Right renal pelvis (tissue), 4 donors: Measurements from ENCODE around the gene ZIC5. TPM values are rescaled to one million over a fixed set of nuclear protein-coding genes. Genes with fewer than 3 reads are reported as not detected.

Source experiments
- DNase-seq, 4 donors: peaks; one replicate each; pipeline ENCODE4 v3.0.0-alpha.2; 2013; ENCODE audit warnings: low read depth in 4 of 4, low spot score in 3 of 4, missing footprints in 1 of 4
- polyA plus RNA-seq, 4 donors: library from polyadenylated mRNA; unstranded; fragments of 120-200 nt; gene quantifications; one replicate each; pipeline ENCODE4 v1.2.1, GENCODE V29; 2013; ENCODE audit not compliant: insufficient read length in 4 of 4

Gene ZIC5
- polyA plus RNA-seq: under 1 TPM; 0.01 to 0.19 (median 0.07) TPM

DNA sequence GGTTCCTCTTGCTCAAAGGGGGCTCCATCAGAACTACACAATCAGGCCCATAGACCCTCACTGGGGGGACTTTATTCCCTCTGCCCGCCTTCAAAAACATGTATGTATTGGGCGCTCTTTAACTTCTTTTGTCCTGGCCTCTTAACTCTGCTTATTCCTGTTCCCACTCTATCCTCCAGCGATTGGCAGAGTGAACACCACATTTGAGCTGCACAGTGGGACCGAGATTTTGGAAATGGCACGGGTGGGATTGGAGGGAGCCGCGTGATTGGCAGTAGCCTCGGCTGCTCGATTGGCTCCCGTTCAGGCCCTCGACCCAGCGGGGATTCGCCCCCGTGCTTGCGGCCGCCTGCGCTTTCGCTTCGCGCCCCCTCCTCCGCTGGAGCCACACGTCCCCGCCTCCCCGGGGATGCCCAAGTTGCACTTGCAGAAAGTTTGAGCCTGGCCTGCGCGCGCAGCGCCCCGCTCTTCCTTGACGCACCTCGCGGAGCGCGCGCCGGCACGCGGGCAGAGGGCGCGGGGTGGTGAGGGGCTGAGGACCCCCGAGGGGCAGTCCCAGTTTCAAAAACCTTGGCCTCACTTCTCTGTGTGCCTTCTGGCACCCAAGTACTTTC lies at the start of gene ZIC5:
ZIC5 (minus strand) TSS at position 192 of the 614 bp plus-strand sequence; CDS start at position 28, 164 bp downstream.
- DNase-seq: no peak

DNA sequence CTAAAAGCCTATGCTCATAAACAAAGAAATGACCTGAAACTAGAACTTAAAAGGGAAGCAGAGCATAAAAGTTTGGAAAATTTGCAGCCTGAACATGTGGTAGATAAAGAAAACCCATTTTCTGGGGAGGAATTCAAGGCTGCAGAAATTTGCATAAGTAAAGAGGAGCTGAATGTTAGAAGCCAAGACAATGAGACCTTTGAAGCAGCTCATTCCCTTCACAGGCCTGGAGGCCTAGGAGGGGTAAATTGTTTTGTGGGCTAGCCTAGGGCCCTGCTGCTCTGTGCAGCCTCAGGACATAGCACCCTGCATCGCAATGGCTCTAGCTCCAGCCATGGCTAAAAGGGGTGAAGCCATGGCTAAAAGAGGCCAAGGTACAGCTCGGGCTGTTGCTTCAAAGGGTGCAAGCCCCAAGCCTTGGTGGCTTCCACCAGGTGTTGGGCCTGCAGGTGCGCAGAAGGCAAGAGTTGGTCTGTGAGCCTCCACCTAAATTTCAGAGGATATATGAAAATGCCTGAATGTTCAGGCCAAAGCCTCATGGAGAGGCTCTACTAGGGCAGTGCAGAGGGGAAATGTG lies 48.3 kb upstream of the ZIC5 start:
- DNase-seq: no peak

DNA sequence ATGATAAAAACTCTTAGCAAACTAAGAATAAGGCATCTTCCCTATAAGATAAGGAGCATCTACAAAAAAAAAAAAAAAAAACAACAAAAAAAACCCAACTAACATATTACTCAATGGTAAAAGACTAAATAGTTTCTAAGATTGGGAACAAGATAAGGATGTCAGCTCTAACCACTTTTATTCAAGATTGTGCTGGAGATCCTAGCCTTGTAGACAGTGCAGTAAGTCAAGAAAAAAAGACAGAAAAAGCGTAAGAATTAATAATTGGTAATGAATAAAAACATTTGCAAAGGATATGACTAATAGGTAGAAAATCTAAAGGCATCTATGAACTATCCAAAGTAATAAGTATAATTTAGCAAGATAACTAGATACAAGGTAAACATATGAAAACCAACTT lies 43.1 kb upstream of the ZIC5 start:
- DNase-seq: no peak

DNA sequence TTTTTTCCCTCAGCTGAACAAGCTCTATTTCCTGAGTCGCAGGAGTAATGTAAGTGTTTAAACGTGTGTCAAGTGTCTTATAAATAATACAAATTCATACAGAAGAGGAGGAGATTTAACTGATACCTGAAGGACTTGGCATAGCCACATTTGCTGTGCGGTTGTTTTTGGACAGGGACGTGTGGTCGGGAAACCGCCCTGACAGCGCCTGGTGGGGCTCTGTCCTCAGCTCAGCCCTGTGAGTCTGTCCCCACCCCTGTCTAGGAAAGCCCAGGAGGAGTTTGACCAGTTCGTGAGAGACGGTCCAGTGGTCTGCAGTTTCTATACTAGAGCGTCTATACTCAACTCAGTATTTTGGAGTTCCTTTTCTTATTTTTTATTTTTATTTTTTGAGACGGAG lies 26.7 kb upstream of the ZIC5 start:
- no peak for DNase-seq

DNA sequence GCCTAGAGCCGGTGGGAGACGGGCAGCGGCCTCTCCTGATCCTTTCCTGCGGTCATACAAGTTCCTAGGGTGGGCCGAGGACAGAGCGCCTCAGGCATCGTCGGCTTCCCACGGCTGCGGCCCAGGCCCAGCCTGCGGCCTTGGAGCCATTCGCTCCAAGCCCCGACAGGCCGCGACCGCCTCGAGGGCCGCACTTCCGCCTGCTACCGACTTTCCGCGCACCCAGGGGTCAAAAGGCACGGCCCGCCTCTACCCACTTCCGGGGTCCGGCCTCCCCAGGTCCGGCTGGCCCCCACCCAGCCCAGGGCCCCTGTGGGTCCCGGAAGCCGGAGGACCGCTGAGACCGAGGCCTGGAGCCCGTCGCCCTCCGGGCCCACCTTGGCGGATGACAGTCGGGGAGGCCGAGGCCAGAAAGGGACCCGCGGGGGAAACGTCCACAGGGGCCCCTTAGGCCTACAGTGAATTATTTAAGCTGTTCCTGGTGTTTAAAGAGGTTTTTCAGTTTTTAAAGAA lies 26.2 kb upstream of the ZIC5 start:
- DNase-seq: no peak

DNA sequence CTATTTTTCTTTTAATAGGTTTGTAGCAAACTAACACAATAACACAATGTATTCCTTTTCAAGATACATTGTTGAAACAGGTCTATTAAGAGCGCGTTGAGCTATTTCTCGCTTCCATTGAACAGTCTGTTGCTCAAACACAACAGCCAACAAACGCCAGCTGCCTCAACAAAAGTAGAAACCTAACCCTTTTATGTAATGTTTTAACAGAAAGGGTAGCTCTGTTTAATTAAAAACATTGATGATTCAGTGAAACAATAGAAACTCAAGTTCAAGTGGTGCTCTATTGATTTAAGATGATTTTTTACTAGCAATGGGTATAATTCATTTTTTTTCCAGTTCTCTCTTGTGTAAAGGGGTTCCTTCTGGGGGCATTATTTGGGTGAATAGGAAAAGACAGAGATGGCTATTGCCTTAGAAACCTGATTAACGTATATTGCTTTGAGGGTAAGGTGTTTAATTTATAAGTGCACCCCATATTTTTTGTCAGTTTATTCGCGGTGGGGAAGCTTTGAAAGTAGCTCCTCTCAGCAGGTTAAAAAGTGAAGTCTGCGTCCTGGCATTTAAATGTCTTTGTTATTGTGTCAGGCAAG lies 24.9 kb upstream of the ZIC5 start:
- DNase-seq: peak in 1 of 4 donors; percentile 15

DNA sequence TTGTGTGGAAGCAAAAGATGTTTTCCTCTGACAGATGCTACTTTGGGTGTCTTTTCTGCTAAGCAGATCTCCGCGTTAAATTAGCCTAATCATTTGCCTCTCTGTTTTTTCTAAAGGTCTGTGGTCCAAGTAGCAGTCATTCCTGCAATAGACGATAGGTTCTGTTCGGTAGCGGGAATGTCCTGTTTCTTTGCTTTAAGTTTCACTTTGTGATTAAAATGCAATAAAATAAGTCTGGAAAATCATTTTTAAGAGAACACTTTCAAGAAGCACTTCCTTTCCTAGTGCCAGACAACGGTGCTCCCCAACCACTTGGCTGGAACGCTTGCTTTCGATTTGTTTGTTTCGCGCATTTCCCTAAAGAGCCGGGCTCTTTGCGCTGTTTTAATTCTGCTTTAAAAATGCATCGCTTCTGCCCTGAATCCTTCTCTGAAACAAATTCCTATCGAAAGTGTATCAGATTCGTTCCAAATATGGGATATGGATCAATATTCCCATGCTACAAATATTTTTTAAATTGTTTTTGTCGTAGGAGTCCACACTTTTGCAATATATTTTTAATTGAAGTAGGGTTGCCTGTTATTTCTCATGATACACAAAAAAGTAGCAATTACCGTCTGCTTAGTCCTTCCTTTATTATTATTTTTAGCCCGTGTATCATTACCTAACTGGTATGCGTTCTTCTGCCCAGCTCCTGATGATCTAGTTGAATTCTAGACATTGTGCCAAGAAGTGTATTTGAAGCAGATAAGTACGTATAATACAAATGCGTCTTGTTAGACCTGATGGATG lies 24.2 kb upstream of the ZIC5 start:
- DNase-seq: peak in 1 of 4 donors; percentile 71

DNA sequence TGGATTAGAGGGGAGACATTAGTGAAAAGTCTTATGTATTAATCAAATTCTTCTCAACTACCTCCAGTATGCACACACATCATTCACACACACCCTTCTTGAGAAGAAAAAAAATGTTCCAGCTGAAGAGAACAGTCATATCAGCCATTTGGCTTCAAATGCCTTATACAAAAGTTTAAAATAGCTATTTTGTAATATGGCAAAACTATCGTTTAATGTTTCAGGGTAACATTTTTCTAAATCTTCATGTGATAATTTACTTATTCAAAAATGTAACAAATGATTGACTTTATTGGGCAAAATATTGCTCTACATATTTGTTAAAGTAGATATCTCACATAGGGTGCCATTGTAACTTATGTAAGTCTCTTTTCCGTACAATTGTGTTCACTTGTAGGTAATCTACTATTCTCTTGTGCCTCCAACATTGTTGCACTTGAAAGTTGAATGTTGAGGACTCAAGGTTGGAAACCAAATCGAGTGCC lies 23.6 kb upstream of the ZIC5 start:
- DNase-seq: no peak

DNA sequence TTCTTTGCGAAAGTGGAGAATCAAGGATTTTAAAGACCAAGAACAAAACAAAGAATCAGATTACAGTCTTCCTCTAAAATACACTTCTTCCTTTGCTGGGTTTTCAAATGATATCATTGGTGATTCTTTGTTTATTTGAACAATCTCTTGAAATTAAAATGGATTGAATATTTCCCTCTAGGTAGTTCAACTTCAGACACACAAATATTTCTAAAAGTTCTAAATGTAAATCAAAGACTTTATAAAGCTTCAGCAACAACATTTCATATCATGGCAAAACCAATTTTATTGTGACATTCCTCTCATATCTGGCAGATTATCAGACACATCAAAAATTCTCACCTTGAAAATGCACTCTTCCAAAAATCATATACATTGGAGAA lies 23.1 kb upstream of the ZIC5 start:
- peak in 1 of 4 donors; percentile 4 for DNase-seq

DNA sequence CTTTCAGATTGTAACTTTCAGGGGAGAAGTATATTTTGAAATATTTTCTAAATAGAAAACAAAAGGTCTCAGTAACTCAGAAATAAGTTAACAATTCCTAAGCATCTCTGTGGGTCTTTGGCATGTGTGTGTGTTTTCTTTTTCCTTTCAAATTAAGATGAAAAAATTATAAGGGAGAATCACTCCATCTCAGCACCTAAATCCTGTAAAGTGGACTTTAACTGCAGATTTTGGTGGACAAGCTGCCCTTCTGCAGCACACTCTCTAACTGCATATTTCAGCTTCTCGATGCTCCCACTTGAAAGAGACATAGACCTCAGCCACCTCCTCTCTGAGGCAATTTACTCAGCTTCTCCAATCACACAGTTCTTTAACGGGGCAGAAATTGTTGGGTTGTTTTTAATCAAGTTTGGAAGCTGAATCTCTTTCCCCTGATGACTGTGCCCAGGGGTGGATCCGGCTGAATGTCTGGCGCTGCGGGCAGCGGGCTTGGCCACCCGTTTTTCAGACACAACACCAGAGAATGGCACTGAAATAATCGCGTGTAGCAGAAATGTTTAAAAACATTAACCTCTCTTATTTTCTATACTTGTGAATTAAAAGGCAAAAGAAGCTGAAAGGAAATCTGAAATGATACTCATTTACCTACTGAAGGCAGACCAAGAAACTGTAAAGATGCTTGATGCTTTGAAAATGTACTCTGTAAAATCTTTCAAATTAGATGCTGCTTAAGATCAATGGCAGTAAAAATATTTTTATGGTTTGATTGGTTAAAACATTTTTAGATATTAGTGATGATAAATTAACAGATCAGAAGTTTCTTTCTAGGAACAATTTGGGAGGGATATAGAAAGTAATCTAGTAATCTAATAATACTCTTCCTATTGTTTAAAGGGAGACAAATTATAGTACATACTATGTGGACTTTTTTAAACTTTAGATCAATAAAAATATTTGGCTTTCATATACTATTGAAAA lies 22.4 kb upstream of the ZIC5 start:
- DNase-seq: peak in 1 of 4 donors; percentile 10

DNA sequence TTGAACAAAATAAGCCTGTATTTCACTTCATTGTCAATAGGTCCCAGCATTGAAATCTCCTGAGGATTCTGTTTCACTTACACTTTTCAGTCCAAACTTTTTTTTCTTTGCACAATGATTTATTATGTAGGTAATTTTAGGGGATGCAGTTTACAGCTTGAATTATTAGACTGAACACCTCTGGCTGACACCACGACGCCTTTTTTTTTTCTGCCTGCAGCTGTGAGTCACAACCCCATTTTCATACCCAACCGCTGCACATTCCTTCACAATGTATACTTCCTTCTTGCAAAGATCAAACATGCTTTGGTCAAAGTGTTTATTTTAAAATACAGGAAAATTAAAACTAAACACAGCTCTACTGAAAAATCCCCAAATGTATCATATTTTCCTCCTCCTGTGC lies 21.4 kb upstream of the ZIC5 start:
- peak in 1 of 4 donors; percentile 1 for DNase-seq

DNA sequence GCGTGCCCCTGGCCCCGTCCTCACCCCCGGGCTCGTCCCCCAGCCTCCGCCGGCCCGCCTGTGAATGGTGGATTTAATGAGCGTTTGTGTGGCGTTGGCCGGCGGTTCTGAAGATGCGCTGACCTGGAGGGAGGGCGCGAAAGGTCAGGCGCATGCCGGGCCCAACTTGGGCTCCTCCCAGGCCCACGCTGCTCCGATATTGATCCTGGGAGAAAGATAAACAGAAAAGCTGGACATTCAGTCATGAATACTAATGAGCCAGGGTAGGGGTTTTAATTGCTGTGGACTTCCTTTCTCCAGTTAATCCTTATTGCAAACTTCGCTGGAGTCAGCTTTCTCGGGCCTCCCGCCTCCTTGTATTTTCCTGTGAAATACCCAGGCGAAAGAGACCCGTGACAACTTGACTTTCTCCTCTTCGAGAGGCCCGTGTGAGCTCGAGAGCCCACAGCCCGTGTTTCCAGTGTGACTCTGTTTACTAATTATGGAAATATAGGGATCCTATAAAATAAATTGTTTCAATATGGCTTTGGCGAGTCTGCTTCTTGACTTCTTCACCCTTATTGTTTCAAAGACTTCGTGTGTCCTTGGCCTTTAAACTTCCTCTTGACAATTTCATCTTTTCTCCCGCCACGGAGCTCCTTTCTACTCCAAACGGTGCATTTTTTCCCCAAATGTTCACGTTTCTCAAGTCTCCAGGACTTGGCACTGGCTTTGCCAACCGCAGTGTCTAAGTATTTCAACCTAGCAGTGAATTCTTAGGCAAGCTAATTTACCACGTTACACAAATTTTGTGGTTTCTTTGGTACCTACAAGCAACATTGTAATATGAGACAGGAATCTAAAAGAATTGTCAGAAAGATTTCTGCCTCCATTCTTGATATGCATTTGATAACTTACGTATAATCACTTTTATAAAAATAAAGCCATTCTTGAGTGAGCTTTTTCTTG lies 20.5 kb upstream of the ZIC5 start:
- DNase-seq: peak in 1 of 4 donors; percentile 4

DNA sequence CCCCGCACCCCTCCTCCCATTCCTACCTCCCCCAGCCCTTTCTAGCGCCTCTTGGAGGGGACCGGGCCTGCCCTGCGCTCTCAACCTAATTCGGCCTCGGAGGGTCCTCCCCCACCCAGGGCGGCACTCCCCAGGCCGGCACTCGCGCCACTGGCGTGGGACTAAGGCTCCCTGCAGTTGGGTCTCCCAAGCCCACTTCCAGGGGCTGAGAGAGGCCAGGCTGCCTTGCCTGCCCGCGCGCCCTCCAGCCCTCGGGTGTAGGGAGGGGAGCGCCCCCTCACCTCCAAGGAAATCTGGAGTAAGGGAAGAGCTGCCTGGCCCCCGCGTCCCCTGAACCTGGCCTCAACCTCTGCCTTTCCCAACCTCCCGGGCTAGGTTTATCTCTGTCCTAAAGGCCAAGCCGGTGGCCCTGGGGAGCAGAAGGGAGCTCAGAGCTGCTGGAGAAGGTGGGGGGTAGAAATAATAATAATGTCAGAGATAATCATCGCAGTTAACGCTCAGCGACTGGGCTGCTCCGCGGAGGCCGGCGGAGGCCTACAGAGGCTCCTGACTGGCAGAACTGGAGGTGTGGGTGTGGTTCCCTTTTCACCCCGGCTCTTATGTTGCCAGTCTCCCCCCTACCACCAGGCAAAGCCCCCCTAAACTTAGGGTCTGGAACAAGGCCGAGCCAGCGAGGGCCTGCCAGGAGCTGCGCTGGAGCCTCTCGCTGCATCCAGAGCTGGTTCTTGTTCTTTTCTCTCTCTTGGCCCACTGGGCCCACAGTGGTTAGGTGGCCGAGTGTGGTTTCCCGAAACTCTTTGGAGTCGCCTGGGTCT lies 19.7 kb upstream of the ZIC5 start:
- DNase-seq: no peak

DNA sequence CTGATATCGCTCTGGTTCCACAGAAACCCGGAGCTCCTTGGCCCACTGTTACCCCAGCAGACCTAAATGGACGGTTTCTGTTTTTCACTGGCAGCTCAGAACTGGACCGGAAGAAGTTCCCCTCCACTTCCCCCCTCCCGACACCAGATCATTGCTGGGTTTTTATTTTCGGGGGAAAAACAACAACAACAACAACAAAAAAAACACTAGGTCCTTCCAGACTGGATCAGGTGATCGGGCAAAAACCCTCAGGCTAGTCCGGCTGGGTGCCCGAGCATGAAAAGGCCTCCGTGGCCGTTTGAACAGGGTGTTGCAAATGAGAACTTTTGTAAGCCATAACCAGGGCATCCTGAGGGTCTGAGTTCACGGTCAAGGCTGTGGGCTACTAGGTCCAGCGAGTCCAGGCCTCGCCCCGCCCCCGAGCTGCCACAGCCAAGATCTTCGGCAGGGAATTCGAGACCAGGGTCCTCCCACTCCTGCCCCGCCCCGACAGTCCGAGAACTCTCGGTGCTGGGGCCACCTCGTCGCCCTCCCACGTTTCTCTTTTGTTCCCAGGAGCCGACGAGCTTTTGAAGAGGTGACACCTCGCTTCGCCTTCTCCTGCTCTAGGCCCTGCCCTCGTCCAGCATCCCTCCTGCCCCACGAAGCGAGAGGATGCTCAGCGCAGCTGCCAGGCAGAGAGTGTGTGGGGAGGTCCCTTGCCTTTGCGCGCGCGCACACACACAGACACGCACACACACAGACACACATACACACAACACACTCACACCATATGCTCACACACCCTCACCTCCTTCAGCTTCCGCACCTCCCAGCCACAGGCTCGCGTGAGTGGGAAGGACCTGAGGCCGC lies 18.8 kb upstream of the ZIC5 start:
- DNase-seq: peak in 1 of 4 donors; percentile 2

DNA sequence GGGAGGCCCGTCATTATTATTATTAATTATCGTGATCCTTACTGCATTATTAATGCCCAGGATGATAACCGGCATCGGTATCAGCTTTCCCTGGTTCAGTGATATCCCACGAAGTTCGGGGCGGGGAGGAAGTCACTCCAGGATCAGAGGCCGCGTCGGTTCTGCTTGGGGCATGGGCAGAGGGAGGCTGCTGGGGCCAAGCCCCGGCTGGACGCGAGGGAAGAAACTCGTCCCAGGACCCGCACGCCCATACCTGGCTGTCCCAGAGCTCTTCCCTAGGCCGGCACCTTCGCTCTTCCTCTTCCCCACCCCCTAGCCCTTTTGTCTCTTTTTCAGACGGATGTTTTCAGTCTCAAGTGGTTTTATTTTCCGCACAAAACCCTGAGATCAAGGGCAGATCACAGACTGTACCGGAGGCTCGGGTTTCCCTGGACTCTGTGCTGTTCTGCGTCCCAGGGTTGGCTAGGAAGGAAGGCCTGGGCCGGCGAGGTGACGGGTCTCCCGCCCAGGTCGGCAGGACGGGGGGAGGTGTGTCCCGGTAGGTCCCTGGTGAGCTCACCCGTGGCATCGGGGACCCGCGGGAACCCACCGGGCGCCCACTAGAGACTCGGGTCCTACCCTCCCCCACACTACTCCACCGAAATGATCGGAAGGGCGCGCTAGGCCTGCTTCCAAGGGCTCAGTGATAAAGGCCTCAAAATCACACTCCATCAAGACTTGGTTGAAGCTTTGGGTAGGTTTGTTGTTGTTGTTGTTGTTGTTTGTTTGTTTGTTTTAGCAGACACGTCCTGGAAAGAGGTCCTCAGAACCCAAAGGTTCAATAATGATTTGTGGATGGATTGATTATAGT lies 17.9 kb upstream of the ZIC5 start:
- peak in 1 of 4 donors; percentile 10 for DNase-seq
